Loucy (cell line): ENCODE measurements around the gene INHBC.

Source experiments
- EZH2phosphoT487 ChIP-seq: fragments of 200-600 bp; IDR thresholded peaks from 2 replicates; pipeline ENCODE4 v1.6.1; 2018; ENCODE audit warnings: antibody characterized with exemption, mild to moderate bottlenecking, moderate library complexity, borderline replicate concordance
- TF ChIP-seq, protein P1 (sequence below): fragments of 200-600 bp; sonication (generic); conservative IDR thresholded peaks from 2 replicates; pipeline ENCODE4 v1.5.1; 2014; ENCODE audit warnings: mild to moderate bottlenecking, antibody characterized with exemption, low read length

DNA sequence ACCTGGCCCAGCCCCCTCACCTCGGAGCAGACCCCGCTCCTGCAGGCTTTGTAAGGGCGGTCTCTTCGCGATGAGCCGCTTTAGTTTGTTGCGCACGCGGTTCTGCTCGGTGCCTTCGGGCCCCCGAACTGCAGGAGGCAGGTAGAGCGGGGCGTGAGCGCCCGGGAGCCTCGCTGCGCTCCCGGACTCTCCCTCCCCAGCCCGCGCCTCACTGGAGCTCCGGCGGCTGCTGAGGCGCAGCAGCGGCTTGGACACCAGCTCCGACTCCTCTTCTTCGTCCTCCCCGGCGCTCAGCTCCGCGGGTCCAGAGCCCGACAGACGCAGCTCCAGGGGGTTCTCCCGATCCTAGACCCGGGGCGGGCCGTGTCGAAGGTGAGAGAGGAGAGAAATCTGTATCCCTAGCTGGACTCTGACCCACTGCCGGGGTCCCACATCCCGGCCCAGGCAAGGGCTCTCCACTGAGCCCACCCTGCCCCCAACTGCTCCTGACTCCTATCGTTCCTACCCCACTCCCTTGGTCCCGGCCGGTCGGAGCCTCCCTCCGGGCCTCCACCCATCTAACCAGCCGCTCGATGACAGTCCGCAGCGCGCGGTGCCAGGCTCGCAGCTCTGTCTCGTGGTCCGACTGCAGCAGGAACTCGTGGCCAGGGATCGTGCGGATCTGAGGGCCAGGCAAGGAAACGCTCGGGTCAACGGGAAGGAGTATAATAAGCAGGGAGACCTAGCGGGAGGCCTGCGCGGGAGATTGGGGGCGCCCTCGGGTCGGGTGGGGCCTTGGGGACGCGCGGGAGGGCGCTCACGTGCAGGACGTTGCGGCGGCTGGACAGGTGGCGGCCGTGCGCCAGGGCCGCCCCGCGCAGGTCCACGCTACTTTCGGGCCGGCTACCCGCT, 40.9 kb downstream of the INHBC start:
- TF ChIP-seq, protein P1, sequence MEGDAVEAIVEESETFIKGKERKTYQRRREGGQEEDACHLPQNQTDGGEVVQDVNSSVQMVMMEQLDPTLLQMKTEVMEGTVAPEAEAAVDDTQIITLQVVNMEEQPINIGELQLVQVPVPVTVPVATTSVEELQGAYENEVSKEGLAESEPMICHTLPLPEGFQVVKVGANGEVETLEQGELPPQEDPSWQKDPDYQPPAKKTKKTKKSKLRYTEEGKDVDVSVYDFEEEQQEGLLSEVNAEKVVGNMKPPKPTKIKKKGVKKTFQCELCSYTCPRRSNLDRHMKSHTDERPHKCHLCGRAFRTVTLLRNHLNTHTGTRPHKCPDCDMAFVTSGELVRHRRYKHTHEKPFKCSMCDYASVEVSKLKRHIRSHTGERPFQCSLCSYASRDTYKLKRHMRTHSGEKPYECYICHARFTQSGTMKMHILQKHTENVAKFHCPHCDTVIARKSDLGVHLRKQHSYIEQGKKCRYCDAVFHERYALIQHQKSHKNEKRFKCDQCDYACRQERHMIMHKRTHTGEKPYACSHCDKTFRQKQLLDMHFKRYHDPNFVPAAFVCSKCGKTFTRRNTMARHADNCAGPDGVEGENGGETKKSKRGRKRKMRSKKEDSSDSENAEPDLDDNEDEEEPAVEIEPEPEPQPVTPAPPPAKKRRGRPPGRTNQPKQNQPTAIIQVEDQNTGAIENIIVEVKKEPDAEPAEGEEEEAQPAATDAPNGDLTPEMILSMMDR, result no peak
- TF ChIP-seq EZH2phosphoT487, result no peak
